ENCODE data around the gene ITPR3.

DNA sequence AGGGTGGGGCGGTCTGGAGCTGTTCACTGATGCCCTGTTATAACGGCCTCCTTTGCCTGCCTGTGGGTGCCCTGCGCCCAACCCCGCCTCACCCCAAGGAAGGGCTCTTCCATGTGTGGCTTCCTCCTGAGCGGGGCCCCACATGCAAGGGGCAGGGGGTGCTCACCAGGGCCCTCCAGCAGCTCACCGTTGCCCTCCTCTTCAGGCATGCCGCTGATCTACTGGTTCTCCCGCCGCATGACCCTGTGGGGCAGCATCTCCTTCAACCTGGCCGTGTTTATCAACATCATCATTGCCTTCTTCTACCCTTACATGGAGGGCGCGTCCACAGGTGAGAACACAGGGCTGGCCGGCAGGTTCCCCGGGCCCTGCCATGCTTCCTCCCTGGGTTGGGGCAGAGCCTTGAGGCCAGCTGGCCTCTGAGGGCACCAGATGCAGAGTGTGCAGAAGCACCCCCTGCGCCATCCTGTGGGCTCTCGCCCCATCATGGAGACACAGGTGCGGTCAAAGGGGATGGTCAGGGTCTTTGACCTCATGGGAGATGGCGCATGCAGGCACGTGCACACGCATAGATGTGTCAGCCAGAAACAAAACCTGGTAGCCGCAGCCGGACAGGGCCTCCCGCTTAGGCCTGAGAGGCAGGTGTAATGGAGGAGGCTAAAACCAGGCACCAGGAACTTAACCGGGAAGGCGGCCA is 67.5 kb downstream of the ITPR3 start:
- TF ChIP-seq POLR2AphosphoS5 (IDR thresholded peaks at IDR 0.05; ENCODE audit: low read depth, low read length): no peak
- no peak for TF ChIP-seq TCF7L2 (IDR thresholded peaks at IDR 0.05; ENCODE audit: borderline replicate concordance, extremely low read depth, insufficient read depth, insufficient read length)
- TF ChIP-seq YY1 (IDR thresholded peaks at IDR 0.05; ENCODE audit: extremely low read depth, insufficient replicate concordance, low read depth, low read length): no peak
- TF ChIP-seq, protein P1, sequence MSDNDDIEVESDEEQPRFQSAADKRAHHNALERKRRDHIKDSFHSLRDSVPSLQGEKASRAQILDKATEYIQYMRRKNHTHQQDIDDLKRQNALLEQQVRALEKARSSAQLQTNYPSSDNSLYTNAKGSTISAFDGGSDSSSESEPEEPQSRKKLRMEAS (IDR thresholded peaks at IDR 0.05): no peak
- no peak for TF ChIP-seq JUND (IDR thresholded peaks at IDR 0.05)
- TF ChIP-seq POLR2A (IDR thresholded peaks at IDR 0.05; ENCODE audit: borderline replicate concordance, extremely low read depth, insufficient read depth, insufficient read length): no peak
- TF ChIP-seq, protein P2, sequence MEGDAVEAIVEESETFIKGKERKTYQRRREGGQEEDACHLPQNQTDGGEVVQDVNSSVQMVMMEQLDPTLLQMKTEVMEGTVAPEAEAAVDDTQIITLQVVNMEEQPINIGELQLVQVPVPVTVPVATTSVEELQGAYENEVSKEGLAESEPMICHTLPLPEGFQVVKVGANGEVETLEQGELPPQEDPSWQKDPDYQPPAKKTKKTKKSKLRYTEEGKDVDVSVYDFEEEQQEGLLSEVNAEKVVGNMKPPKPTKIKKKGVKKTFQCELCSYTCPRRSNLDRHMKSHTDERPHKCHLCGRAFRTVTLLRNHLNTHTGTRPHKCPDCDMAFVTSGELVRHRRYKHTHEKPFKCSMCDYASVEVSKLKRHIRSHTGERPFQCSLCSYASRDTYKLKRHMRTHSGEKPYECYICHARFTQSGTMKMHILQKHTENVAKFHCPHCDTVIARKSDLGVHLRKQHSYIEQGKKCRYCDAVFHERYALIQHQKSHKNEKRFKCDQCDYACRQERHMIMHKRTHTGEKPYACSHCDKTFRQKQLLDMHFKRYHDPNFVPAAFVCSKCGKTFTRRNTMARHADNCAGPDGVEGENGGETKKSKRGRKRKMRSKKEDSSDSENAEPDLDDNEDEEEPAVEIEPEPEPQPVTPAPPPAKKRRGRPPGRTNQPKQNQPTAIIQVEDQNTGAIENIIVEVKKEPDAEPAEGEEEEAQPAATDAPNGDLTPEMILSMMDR (IDR thresholded peaks at IDR 0.05 in 2 of 3, conservative IDR thresholded peaks at IDR 0.05 in 1 of 3; ENCODE audit: borderline replicate concordance in 1 of 3, insufficient read depth in 1 of 3, low read depth in 2 of 3, low read length in 2 of 3): no peak
- TF ChIP-seq SIN3A (IDR thresholded peaks at IDR 0.05; ENCODE audit: low read depth): no peak
- no peak for TF ChIP-seq EGR1 (IDR thresholded peaks at IDR 0.05; ENCODE audit: low read depth)
- no peak for TF ChIP-seq ZFX (IDR thresholded peaks at IDR 0.05)
